Rectal smooth muscle tissue (tissue), 1 donor: ENCODE data around the gene B3GNT8.
"Not testable (repeated sequence)": the region's sequence is repeated elsewhere in the genome, so short reads cannot be mapped to it uniquely, and the experiment has no call there.

Experiments
- H3K27ac ChIP-seq: one replicate; pipeline ENCODE4 v1.7.0; 2013; ENCODE audit warnings: low read depth, low read length, inconsistent platforms
- H3K27me3 ChIP-seq: one replicate; pipeline ENCODE4 v1.7.0; 2013; ENCODE audit warnings: low read length; ENCODE audit not compliant: control insufficient read depth, insufficient read depth
- H3K36me3 ChIP-seq: one replicate; pipeline ENCODE4 v1.7.0; 2013; ENCODE audit warnings: low read length; ENCODE audit not compliant: control insufficient read depth, insufficient read depth
- H3K4me1 ChIP-seq: one replicate; pipeline ENCODE4 v1.7.0; 2013; ENCODE audit warnings: low read length; ENCODE audit not compliant: control insufficient read depth, insufficient read depth
- H3K4me3 ChIP-seq: one replicate; pipeline ENCODE4 v1.7.0; 2013; ENCODE audit warnings: low read length
- H3K9ac ChIP-seq: one replicate; pipeline ENCODE4 v1.7.0; 2013; ENCODE audit warnings: low read length

B3GNT8 gene, protein sequence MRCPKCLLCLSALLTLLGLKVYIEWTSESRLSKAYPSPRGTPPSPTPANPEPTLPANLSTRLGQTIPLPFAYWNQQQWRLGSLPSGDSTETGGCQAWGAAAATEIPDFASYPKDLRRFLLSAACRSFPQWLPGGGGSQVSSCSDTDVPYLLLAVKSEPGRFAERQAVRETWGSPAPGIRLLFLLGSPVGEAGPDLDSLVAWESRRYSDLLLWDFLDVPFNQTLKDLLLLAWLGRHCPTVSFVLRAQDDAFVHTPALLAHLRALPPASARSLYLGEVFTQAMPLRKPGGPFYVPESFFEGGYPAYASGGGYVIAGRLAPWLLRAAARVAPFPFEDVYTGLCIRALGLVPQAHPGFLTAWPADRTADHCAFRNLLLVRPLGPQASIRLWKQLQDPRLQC

DNA sequence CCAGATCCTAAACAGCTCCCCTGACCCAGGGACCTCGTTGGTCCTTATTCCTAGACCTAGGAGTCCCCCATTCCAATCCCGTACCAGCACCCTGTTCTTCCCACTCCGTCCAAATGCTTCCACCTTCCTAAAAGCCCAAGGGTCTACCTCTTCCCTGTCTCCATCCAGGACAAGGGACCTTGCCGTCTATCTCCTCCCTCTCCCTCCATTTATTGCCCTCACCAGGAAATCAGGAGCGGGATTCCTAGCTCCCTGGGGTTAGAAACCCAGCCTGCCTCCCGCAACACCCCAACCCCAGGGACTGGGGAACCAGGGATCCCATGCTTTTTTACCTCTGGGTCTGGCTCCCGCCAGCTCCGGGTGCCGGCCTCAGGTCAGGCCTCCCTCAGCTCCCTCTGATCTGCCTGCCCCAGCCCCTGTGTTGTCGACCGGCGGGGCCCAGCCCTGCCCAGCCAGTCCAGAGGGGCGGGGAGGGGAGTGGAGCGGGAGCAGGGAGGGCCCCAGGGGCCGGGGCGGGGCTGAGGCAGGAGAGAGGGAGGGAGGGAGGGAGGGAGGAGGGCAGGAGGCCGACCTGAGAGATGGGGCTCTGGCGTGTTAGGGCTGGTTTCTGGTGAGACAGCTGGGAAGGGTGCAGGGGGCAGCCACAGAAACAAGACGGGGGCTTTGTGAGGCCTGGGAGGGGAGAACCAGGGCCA lies at the start of gene B3GNT8:
B3GNT8 (minus strand) TSS at position 423 of the 695 bp plus-strand sequence. CDS start 596 bp downstream, outside the sequence.
- peaks cover 31% of the 10 kb centered on the region for H3K36me3 ChIP-seq
- peaks cover 4% of the 10 kb centered on the region for H3K4me1 ChIP-seq

DNA sequence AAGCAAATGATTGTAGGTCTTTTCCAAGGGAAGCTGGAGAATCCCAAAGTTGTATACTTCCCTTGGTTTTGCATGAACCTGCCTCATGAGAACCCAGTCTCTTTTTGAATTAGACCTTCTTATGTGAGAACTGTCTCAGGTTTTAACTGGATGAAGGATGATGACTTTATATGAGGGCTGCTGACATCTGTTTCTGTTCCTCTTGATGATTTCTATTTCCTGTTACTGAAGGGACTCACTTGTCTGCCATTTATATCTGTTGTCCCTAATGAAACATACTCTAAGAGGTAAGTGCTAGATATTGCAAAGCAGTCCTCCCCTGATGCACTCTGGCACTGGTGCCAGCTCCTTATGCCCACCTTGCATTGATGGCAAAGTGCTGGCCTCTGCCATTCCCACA lies 49.4 kb upstream of the B3GNT8 start:
- Histone ChIP-seq H3K9ac (no peak overlapping the region), H3K36me3 (no peaks in the 10 kb centered on the region), H3K4me3 (no peak overlapping the region), H3K27me3 (peaks cover 4% of the 10 kb centered on the region), H3K27ac (no peak overlapping the region), H3K4me1 (no peaks in the 10 kb centered on the region)

More for the DNA sequence above, at the start of gene B3GNT8:
- no peaks in the 10 kb centered on the region for H3K27me3 ChIP-seq
- H3K4me3 ChIP-seq = peak within 1 kb of the TSS; percentile 75
- peak within 1 kb of the TSS; percentile 90 for H3K9ac ChIP-seq
- H3K27ac ChIP-seq = peak within 1 kb of the TSS; percentile 73

DNA sequence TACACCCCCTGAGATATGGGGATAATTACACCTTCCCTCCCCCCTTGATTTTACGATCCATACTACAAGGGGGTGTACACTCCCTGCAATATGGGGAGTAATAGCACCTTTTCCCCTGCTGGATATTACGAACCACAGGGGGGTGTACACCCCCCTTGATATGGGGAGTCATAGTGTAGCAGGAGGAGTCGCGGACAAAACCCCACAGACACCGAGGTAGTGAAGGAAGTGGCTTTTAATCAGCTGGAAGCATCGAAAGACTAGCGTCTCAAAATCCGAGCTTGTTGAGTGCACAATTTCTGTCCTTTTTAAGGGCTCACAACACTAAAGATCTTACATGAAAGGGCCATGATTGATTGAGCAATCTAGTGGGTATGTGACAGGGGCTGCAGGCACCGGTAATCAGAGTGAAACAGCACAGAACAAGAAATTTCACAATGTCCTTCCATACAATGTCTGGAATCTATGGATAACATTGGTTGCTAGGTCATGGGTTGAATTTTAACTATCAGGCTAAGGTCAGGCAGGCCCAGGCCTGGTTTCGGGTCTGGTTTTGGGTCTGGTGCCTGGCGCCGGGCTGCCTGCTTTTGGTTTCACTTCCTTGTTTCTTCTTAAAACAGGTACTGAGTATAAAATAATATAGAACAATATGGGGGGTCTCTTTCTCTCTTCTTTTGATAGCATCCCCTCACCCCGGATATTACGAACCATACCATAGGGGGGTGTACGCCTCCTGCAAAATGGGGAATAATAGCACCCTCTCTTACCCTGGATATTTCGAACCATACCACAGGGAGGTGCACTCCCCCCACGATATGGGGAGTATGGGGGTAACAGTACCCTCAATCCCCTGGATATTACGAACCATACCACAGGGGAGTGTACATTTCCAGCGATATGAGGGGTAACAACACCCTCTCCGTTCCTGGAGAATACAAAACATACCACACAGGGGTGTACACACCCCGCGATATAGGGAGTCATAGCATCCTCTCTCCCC lies 36.4 kb upstream of the B3GNT8 start:
- not testable (repeated sequence) for H3K27me3 ChIP-seq, H3K27ac ChIP-seq, H3K4me1 ChIP-seq, H3K36me3 ChIP-seq, H3K4me3 ChIP-seq, H3K9ac ChIP-seq

DNA sequence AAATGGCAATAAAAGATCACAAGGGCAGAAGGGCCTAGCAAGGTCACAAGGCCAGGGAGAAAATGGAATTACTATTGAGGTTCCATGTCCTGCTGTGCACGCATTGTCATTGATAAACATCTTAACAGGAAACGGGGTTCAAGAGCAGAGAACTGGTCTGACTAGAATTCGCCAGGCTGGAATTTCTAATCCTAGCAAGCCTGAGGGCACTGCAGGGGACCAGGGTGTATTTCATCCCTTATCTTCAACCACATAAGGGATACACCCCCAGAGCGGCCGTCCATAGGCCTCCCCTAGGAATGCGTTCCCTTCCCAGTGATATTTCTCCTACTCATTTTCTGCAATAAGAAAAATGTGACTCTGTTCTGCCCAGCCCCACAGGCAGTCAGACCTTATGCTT lies 35.3 kb upstream of the B3GNT8 start:
- no peak overlapping the region for H3K4me3 ChIP-seq
- H3K4me1 ChIP-seq = no peaks in the 10 kb centered on the region
- no peaks in the 10 kb centered on the region for H3K36me3 ChIP-seq
- no peak overlapping the region for H3K27ac ChIP-seq
- no peaks in the 10 kb centered on the region for H3K27me3 ChIP-seq
- no peak overlapping the region for H3K9ac ChIP-seq

DNA sequence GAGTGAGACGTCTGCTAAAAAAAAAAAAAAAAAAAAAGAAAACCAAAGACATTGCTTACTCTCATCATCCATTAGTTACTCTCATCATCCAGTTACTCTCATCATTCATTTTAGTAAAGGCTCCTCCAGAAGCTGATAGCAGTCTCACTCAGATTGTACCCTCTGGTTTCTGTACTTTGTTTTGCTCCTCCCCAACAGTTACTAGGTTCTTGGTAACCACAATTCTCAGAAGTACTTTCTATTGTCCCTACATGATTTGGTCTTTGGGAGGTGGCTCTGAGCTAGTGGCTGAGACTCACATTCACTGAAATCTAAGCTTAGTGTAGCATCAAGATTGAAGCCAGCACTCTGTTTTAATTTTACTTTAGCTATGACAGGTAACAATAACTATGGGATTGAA lies 30.1 kb upstream of the B3GNT8 start:
- H3K27ac ChIP-seq = no peak overlapping the region
- no peak overlapping the region for H3K9ac ChIP-seq
- no peaks in the 10 kb centered on the region for H3K36me3 ChIP-seq
- H3K4me1 ChIP-seq = peaks cover 3% of the 10 kb centered on the region
- H3K4me3 ChIP-seq = no peak overlapping the region
- no peaks in the 10 kb centered on the region for H3K27me3 ChIP-seq

DNA sequence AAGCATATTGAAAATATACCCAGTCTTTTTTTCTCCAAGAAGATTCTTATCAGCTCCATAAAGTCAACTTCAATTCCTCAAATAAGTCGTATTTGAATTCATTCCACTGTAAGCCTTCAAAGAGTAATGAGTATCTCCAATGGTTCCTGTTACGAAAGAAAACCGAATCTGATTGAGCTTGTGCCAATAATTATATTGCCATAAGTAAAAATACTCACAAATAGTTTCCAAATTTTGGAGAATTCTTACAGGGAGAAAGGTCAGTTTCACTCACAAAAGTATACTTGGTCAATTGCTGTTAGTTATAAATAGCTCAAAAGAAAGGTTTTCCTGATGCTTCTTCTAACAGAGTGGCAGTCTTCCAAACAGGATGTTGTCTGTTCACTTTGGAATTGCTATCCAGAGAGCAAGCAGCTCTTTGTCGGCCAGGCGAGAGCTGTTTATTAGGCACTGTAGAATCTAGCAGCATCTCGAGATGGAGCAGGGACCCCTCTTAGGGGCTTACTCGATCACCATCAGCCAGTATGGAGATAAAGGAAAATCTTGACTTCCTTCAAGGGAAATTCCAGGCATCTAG lies 29.3 kb upstream of the B3GNT8 start:
- no peak overlapping the region for H3K27ac ChIP-seq
- no peaks in the 10 kb centered on the region for H3K36me3 ChIP-seq
- no peak overlapping the region for H3K9ac ChIP-seq
- H3K4me1 ChIP-seq = peaks cover 3% of the 10 kb centered on the region
- H3K4me3 ChIP-seq = no peak overlapping the region
- no peaks in the 10 kb centered on the region for H3K27me3 ChIP-seq

DNA sequence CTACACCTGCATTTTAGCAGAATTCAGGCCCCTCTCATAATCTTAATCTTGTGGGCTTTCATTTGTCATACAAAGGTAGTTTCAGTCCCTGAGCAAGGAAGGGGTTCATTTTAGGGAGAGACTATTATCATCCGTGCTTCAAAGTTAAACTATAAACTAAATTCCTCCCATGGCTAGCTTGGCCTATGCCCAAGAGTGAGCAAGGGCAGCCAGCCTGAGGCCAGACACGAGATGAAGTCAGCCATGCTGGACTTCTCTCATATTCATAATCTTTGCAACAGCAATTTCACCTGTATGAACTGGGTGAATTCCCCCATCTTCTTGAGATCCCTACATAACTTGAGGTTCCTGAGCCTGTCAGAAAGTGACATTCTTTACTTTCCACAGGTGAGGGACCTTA lies 28.8 kb upstream of the B3GNT8 start:
- Histone ChIP-seq H3K4me3 (no peak overlapping the region), H3K27me3 (no peaks in the 10 kb centered on the region), H3K4me1 (peaks cover 3% of the 10 kb centered on the region), H3K9ac (no peak overlapping the region), H3K27ac (no peak overlapping the region), H3K36me3 (no peaks in the 10 kb centered on the region)

DNA sequence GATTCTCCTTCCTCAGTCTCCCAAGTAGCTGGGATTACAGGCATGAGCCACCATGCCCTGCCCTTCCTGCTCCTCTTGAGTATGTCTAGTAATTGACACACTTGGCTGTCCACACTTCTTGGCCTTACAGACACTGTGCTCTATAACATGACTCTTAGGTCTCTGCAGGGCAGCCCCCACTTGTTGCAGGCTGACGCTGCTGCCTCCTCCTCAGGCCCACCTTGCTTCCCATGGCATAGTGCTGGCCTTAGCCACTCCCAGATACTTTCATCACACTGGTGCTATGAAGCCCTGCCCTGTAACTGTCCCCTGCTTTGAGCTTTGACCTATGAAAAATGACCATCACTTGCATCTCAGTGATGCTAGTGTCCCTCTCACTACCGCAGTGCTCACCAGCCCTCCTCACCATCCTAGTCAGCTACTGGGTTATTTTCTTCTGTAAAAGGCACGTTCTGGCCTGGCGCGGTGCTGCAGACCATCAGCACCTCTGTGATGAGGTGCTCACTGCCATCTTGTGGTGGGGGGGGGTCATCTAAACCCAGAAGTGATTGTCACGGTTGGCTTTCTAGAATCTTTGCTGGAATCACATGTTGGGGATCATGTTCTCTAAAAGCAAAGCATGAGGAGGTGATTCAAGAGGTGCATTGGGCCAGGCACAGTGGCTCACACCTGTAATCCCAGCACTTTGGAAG lies 25.6 kb upstream of the B3GNT8 start:
- Histone ChIP-seq H3K9ac (no peak overlapping the region), H3K4me3 (no peak overlapping the region), H3K4me1 (peaks cover 3% of the 10 kb centered on the region), H3K27ac (no peak overlapping the region), H3K27me3 (no peaks in the 10 kb centered on the region), H3K36me3 (no peaks in the 10 kb centered on the region)

DNA sequence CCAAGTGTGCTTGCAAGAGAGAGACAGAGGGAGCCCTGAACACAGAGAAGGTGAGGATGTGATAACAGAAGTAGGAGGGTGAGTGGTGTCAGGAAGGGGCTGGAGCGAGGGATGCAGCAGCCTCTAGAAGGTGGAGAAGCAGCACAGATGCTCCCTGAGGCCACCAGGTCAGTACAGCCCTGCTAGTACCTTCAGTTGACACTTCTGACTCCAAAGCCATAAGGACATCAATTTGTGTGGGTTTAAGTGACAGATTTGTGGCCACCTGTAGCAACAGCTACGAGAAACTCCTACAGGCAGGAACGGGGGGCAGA lies 22.6 kb upstream of the B3GNT8 start:
- H3K4me3 ChIP-seq = no peak overlapping the region
- no peaks in the 10 kb centered on the region for H3K4me1 ChIP-seq
- no peaks in the 10 kb centered on the region for H3K27me3 ChIP-seq
- no peaks in the 10 kb centered on the region for H3K36me3 ChIP-seq
- H3K27ac ChIP-seq = no peak overlapping the region
- H3K9ac ChIP-seq = no peak overlapping the region

DNA sequence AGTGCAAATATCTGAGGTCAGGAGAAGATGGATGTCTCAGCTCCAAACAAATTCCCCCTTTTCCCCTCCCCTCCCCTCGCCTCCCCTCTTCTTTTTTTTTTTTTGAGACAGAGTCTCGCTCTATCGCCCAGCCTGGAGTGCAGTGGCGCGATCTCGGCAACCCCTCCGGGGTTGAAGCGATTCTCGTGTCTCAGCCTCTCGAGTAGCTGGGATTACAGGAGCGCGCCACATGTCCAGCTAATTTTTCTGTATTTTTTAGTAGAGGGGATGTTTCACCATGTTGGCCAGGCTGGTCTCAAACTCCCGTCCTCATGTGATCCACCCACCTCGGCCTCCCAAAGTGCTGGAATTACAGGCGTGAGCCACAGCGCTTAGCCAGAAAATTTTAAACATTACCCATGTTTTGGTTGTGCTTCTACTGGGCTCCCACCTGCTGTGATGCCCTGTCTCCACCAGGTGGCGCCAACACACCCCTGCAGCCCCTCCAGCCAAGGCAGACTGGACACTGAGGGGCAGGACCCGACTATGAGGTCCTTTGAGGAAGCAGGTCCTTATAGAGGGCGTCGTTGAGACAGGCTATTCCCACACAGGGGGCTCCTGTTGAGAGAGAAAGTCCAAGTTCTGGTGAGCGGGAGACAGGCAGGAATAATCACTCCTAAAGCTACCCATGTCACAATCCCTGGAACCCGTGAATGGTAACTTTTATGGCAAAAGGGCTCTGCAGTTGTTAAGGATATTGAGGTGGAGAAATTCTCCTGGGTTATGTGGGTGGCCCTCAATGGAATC lies 22.1 kb upstream of the B3GNT8 start:
- Histone ChIP-seq H3K9ac (no peak overlapping the region), H3K4me3 (no peak overlapping the region)

DNA sequence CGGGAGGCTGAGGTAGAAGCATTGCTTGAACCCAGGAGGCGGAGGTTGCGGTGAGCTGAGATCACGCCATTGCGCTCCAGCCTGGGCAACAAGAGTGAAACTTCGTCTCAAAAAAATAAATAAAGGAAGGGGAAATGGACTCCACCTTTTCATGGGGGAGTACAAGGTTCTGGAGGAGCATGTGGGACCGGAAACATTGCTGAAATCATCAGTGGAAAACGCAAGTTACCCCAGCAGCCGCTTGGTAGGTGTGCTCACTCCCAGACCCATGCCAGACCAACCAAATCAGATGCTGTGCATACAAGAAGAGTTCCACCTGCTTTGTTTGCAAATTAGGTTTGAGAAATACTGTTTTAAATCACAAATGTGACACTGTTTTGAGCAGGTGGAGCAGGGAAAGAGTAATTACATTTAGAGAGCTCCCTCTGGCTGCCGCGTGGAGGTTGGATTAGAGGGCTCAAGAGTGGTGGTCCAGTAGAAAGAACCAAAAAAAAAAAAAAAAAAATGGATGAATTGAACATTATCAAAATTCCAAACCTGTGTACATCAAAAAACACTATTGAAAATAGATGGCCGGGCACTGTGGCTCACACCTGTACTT lies 20.7 kb upstream of the B3GNT8 start:
- no peaks in the 10 kb centered on the region for H3K4me1 ChIP-seq

More for the DNA sequence above, 22.1 kb upstream of the B3GNT8 start:
- H3K4me1 ChIP-seq = no peaks in the 10 kb centered on the region
- no peaks in the 10 kb centered on the region for H3K27me3 ChIP-seq
- H3K36me3 ChIP-seq = no peaks in the 10 kb centered on the region
- H3K27ac ChIP-seq = no peak overlapping the region

More for the DNA sequence above, 20.7 kb upstream of the B3GNT8 start:
- Histone ChIP-seq H3K36me3 (no peaks in the 10 kb centered on the region), H3K4me3 (no peak overlapping the region), H3K27ac (no peak overlapping the region), H3K27me3 (no peaks in the 10 kb centered on the region), H3K9ac (no peak overlapping the region)
